ENCODE data around the gene MYO1D.

- TF ChIP-seq CTCF (IDR thresholded peaks at IDR 0.05; ENCODE audit: low read length): no peak
- TF ChIP-seq EZH2 (optimal IDR thresholded peaks at IDR 0.05; ENCODE audit: low read depth, low read length): no peak
- no peak for TF ChIP-seq EZH2phosphoT487 (IDR thresholded peaks at IDR 0.05; ENCODE audit: low read length)
Measured at GRCh38 chr17:32621612-32622312, 255.2 kb downstream of the MYO1D start.

All from MM.1S (cell line).